HG03066 (cell line): ENCODE data around the gene DLGAP1.
A peak's percentile ranks its signal among the peaks of the same experiment; 100 is the strongest.

Source experiments
- ATAC-seq: cut with Tn5 transposase; IDR thresholded peaks from one replicate; pipeline ENCODE4 v1.9.1; 2021; ENCODE audit warnings: low read depth; ENCODE audit not compliant: unreplicated experiment

Gene DLGAP1

GRCh38 chr18:3796434-3796833 is 658.7 kb downstream of the DLGAP1 start:
- ATAC-seq, result no peak

DNA sequence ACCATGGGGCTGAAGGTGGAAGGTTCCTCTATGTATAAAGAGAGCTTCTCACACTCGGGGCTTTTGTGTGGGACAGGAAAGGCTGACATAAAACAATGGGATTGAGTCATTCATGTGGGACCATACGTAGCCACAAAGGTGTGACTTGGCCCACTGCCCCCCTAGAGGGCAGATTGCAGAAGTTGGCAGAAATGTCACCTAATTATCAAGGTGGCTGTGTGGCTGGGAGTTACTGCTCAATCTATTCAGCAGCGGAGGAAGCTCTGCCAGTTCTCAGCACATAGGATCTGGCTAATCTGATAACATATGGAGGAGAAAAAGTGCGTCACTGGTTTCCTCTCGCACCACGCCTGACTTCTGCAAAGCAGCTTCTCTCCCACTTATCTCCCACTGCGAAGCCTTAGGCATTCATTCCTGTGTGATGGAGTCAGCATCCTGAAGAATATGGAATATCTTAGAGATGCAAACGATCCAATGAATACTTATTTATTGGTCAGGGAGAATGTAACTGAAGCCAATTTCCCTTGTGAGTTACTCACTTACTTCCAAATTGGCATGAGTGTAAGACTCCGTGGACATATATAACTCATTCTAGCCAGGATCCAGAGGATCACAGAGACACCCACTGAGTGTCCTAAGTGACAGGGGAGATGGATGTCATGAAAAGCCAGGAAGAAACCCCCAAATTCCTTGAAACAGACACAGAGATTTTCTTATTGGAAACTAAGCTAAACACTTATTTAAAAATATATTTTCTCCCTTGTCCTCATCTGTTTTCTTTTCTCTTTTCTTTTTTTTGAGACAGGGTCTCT is 660.4 kb downstream of the DLGAP1 start:
- no peak for ATAC-seq

- no peak for ATAC-seq
Measured at GRCh38 chr18:3793545-3793944, 661.6 kb downstream of the DLGAP1 start.

DNA sequence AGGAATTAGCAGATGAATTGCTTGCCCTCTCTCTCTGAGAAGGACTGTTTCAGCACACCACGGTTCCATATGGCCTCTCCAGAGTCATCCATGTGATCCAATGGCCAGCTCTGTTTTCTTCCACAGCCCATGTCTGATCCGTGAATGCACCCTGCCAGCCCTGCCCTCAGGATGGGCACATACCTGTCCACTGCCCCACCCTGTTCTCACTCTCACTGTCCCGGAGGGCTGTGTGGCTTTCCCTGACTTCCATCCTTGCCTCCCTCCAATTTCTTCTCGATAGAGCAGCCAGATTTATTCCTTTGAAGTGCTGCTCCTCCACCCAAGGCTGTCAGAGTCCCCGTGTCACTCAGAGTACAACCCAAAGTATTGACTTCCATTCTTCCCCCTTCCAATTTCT is 662.0 kb downstream of the DLGAP1 start:
- ATAC-seq, result no peak

DNA sequence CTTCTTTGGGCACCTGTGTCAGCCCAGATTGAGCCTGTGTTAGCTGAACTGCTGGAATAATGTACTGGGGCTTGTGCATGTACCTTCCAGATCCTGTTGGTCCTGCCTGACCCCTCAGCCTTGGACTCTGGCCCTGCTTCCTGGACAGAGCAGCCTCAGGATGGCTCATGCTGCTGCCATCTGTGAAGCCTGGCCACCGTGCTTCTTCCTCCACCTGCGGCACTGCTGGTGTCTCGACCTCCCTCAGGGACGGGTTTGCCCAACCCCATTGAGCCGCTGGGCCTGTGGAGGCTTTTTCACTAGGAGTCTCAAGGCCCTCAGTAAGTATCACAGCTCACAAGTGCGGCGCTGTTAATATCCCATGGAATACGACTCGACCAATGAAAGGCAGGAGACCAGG is 662.4 kb downstream of the DLGAP1 start:
- ATAC-seq, result no peak

DNA sequence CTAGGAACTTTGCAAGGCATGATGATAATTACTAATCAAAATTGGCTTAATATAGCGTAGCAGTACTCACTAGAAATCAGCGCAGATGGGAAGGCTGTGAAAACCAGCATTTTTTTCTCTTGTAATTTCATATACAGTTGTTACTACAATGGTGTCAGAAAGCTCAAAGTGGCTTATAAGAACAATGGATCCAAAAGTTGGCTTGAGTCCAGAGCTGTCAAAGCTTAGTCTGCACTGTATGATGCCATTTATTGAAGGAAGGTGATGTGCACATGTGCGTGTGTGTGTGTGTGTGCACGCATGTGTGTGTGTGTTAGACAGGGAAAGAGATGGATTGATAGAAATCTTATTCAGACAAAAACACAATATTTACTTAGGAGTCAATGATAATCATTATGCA is 663.9 kb downstream of the DLGAP1 start:
- ATAC-seq, result no peak

GRCh38 chr18:3790703-3791102 is 664.4 kb downstream of the DLGAP1 start:
- ATAC-seq, result no peak

DNA sequence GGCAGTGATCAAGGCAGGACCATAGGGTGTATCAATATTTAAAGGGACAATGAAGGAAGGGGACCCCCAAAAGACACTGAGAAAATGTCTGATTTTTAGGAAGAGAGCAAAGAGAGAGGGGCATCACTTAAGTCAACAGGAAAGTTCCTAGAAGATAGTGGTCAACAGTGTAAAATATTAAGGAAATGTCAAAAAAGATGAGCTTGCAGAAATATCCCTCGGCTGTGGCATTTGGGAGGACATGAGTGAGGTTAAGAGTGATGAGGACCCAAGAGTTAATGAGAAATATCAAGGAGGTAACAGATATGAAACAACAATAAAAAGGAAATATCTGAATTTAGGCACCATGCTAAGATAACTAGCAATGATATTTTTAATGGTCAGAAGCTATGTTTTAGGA is 665.6 kb downstream of the DLGAP1 start:
- no peak for ATAC-seq

GRCh38 chr18:3784949-3785348 is 670.2 kb downstream of the DLGAP1 start:
- ATAC-seq, result no peak

- ATAC-seq, result no peak
Measured at GRCh38 chr18:3782901-3783300, 672.2 kb downstream of the DLGAP1 start.

DNA sequence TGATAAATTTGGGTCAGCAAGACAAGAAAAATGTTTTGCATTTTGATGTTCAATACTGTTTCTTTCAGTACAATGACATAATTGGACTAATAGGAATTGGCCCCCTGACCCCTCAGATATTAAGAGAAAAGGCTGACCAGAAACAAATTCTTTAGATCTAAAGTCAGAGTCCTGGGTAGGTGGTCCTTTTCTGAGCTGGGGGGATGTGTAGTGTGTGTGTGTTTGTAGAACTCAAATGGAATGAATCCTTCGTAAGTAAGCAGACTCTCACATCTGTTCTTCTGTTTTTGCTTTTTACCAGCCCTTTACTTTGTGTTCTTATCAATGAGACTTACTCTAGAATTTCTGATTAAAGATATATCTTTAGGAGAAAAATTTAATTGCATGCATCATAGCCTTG is 677.4 kb downstream of the DLGAP1 start:
- ATAC-seq, result no peak

- ATAC-seq, result no peak
Measured at GRCh38 chr18:3777122-3777521, 678.0 kb downstream of the DLGAP1 start.

- ATAC-seq, result no peak
Measured at GRCh38 chr18:3775996-3776395, 679.1 kb downstream of the DLGAP1 start.

GRCh38 chr18:3773303-3773702 is 681.8 kb downstream of the DLGAP1 start:
- ATAC-seq, result no peak

DNA sequence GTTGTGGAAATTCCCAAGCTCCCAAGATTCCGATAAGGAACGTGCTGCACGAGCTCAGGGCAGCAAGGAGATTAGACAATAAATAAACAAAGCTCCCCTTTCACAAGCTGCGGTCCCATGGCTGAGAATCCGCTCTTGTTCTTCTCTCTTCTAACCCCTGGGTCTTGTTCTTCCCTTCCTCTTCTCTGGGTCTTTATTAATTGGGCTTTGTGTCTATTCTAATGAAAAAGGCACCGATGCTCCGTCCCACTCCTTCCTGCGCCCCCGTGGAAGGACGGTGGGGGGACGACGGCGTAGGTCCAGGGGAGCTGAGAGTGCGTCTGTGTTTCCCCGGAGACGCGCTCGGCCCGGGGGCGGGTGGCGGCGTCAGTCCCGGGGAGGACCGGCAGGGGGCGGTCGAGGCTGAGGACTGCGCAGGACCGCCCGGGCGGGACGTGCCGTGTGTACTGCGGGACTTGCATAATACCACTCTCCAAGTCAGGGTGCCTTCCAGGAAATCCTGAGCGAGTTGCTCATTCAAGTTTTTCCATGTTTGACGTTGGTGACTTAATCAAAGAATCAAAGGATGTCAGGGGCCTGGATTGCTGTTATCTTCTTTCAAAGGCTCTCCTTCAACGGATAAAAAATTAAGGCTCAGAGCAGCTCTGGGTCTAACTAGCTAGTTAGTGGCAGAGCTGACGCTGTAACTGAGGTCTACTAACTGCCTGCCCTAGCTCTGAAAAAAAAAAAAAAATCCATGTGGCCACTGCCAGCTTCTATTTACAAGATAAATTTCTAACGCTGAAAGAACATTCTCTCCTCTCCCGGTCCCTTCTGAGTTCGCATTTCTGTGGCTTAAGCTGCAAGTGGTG is 683.8 kb downstream of the DLGAP1 start:
- ATAC-seq, result peak; percentile 88

DNA sequence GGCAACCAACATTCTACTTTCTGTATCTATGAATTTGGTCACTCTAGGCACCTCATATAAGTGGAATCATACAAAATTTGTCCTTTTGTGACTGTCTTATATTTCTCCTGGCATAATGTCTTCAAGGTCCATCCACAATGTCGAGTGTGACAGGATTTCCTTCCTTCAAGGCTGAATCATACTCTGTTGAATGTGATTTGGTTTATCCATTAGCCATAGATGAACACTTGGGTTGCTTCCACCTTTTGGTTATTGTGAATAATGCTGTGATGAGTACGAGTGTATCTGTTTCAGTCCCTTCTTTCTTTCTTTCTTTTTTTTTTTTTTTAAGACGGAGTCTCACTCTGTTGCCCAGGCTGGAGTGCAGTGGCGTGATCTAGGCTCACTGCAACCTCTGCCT is 693.8 kb downstream of the DLGAP1 start:
- no peak for ATAC-seq

GRCh38 chr18:3760741-3761140 is 694.4 kb downstream of the DLGAP1 start:
- ATAC-seq, result no peak

DNA sequence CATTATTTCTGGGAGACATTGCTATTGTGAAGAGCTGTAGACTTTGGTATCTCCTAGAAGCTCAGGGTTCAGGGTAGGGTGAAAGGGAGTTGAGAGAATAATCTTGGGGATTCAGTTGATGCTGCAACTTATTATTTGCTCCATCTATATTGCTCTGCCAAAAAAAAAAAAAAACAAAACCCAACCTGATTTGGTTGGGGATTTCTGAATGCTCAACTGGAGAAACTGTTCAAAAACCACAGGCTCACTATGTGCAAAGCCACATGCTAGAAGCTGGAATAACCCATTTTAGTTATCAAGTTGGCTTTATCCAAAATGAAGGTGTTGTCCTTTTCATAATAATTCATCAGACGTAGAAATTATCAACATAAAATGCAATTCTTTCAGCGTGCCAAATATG is 696.0 kb downstream of the DLGAP1 start:
- no peak for ATAC-seq

GRCh38 chr18:3758531-3758930 is 696.6 kb downstream of the DLGAP1 start:
- no peak for ATAC-seq

DNA sequence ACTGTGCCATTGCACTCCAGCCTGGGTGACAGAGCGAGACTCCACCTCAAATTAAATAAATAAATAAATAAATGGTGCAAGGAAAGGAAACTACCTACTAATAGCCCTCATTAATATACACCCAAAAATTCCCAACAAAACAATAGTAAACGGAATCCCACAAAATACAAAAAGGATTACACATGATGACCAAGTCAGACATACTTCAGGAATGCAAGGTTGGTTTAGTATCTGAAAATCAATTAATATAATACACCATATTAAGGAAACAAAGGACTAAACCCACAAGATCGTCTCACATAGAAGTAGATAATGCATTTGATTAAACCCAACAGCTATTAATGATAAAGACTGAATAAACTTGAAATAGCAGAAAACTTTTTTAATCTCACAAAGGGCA is 697.7 kb downstream of the DLGAP1 start:
- no peak for ATAC-seq

DNA sequence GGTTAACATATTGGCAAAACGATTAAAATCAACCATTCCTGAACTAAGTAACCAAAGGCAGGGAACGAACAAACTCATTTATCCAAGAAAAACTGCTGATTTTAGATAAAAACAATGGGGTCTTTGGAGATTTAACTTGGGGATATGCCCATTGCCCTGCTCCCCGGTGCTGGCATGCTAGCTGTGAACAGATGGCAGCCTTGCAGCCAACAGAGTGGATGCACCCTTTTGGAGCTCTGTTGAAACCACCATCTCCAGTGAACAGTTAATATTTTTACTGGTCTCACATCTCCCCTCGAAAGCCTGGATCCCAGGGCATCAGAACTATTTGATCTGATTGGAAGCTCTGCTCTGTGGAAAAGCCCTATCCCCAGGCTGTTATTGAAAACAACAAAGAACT is 702.0 kb downstream of the DLGAP1 start:
- ATAC-seq, result no peak

DNA sequence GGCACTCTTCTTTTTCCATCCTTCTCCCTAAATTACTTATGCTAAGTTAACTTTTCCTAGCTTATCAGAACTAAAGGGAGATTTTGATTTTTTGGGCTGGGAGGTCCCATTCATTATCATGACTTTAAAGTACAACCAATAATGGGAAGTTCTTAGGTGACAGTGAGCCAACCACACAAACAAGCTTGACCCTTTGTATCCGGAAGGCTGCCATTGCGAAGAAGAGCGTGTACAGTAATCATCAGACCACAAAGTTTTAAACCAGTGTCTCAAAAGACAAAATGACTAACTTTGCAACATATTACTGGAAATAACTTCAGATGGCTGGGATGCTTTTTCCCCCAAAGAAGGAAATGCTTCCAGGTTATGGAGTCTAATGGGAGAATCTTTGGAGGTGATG is 707.0 kb downstream of the DLGAP1 start:
- ATAC-seq, result no peak
